ENCODE data around the gene LRRC45. TPM values are rescaled to one million over a fixed set of nuclear protein-coding genes. Genes with fewer than 3 reads are reported as not detected.

LRRC45 gene
- total and polyA plus RNA-seq, 2 of the 4 experiments (the other 2 are of a cell fraction): 7.2 to 10.2 TPM

- TF ChIP-seq RFX5 (IDR thresholded peaks at IDR 0.05; ENCODE audit: low read depth, low read length): no peak
- no peak for TF ChIP-seq NFE2L2 (IDR thresholded peaks at IDR 0.05; ENCODE audit: low read depth, low read length)
These were observed 12.3 kb upstream of the LRRC45 start (continued) for GRCh38 chr17:82010575-82011525.

- Histone ChIP-seq H4K8ac (ENCODE audit: low read depth in 2 of 2, low read length in 2 of 2) (no peak overlapping the region), H3K9me1 (ENCODE audit: insufficient read depth, low read length) (no peaks in the 10 kb centered on the region), H3K27me3 (ENCODE audit: control insufficient read depth, insufficient read depth, low read length) (no peaks in the 10 kb centered on the region), H3K18ac (ENCODE audit: low read depth, low read length) (no peak overlapping the region), H2BK120ac (ENCODE audit: low read depth, low read length) (no peak overlapping the region), H3K9ac (ENCODE audit: low read depth, low read length) (no peak overlapping the region), H3K4ac (ENCODE audit: low read depth, low read length) (no peak overlapping the region), H3K9me3 (ENCODE audit: control insufficient read depth, insufficient read depth, low read length) (no peaks in the 10 kb centered on the region), H2BK15ac (ENCODE audit: low read depth, low read length) (no peak overlapping the region), H2AK5ac (ENCODE audit: low read depth, low read length) (no peak overlapping the region), H3K4me1 (ENCODE audit: control insufficient read depth, insufficient read depth, low read length) (peaks cover under 1% of the 10 kb centered on the region; the same call in 1 of the 2 replicates), H3K4me3 (ENCODE audit: insufficient read depth, low read depth, low read length) (no peak overlapping the region), H3K23ac (ENCODE audit: low read depth, low read length) (no peak overlapping the region), H3K27ac (ENCODE audit: insufficient read depth, low read length) (no peak overlapping the region), H2BK5ac (ENCODE audit: low read depth, low read length, poor library complexity, severe bottlenecking) (no peak overlapping the region), H3K36me3 (ENCODE audit: control insufficient read depth, insufficient read depth, low read length) (peaks cover 3% of the 10 kb centered on the region; the same call in 1 of the 2 replicates), H3K4me2 (ENCODE audit: low read depth, low read length) (no peak overlapping the region), H4K5ac (ENCODE audit: low read depth, low read length) (no peak overlapping the region), H4K20me1 (ENCODE audit: insufficient read depth, low read length) (no peaks in the 10 kb centered on the region; the same call in 1 of the 2 replicates), H4K91ac (ENCODE audit: insufficient read depth, low read depth, low read length) (no peak overlapping the region), H3K56ac (ENCODE audit: extremely low read depth, insufficient read depth, low read length) (no peak overlapping the region), H3K79me1 (ENCODE audit: low read depth in 1 of 2, low read length in 2 of 2) (no peaks in the 10 kb centered on the region), H2BK20ac (ENCODE audit: low read depth, low read length) (no peak overlapping the region), H3K14ac (replicated peaks; ENCODE audit: low read depth, low read length) (no peak overlapping the region), H2AFZ (replicated peaks; ENCODE audit: low read length, poor library complexity) (no peak overlapping the region), H2AK9ac (replicated peaks; ENCODE audit: low read depth, low read length, poor library complexity) (no peak overlapping the region)
- in situ Hi-C loops (cut with MboI; ENCODE audit: low sequenced_read_pairs): no loop called here
- dilution Hi-C loops (cut with HindIII; ENCODE audit: low sequenced_read_pairs, unreplicated experiment): no loop called here
- BruUV-seq (replicated peaks): no TSS peak
- ChIA-PET CTCF (no interaction called here), POLR2A (ENCODE audit: unreplicated experiment) (no interaction called here)
- WGBS, 2 experiments (ENCODE audit: extremely low coverage in 2 of 2, insufficient read length in 1 of 2): 89% methylated on average over 4 of the region's 19 CpGs; no CpG with 5 or more reads in 1 of the 2 experiments
- TF ChIP-seq MXI1 (IDR thresholded peaks at IDR 0.05; ENCODE audit: borderline replicate concordance, low read depth, low read length): no peak
- TF ChIP-seq RAD21 (IDR thresholded peaks at IDR 0.05; ENCODE audit: low read length): no peak
- no peak for TF ChIP-seq MAFK (IDR thresholded peaks at IDR 0.05; ENCODE audit: low read depth, low read length)
- no peak for TF ChIP-seq MAZ (IDR thresholded peaks at IDR 0.05; ENCODE audit: borderline replicate concordance, low read depth, low read length)
- TF ChIP-seq CHD1 (IDR thresholded peaks at IDR 0.05; ENCODE audit: low read depth, low read length): no peak
- no peak for TF ChIP-seq CTCF (conservative IDR thresholded peaks at IDR 0.05; ENCODE audit: low read depth, low read length)
- TF ChIP-seq POLR2A (IDR thresholded peaks at IDR 0.05; ENCODE audit: low read depth, low read length): no peak
- no peak for TF ChIP-seq NFE2L2 (IDR thresholded peaks at IDR 0.05; ENCODE audit: low read depth, low read length)
- TF ChIP-seq BHLHE40 (IDR thresholded peaks at IDR 0.05; ENCODE audit: low read depth, low read length): no peak
- no peak for TF ChIP-seq ELK1 (IDR thresholded peaks at IDR 0.05; ENCODE audit: borderline replicate concordance, low read depth, low read length)
- ATAC-seq (ENCODE audit: low read depth): no peak
- intact Hi-C loops (cut with micrococcal nuclease): no loop called here
- no peak for DNase-seq
These were observed 11.4 kb upstream of the LRRC45 start for GRCh38 chr17:82011617-82012187.

Data from IMR-90 (cell line).